ENCODE measurements around the gene DNPH1. TPM values are rescaled to one million over a fixed set of nuclear protein-coding genes. Genes with fewer than 3 reads are reported as not detected.

DNPH1 gene
- total and polyA plus RNA-seq, 2 of the 8 experiments (the other 6 are each of a cell fraction or from before 2014, with no cell fraction given) = 33.9 to 134 TPM

- CTCF ChIA-PET (ENCODE audit: partially characterized antibody) = interaction anchor here (1.3 to 2.3 kb wide), 3 partner anchors 10 to 500 kb away, joined by 3 to 8 read pairs (median 5); partner anchors contain the start of gene DNPH1
- no peak overlapping the region for H2BK15ac ChIP-seq (ENCODE audit: low read length)
- no peak overlapping the region for H3K27ac ChIP-seq (ENCODE audit: low read depth, low read length)
- no peak overlapping the region; the same call in 1 of the 2 replicates for H2BK12ac ChIP-seq (ENCODE audit: low read depth, low read length)
- no peaks in the 10 kb centered on the region for H3K79me2 ChIP-seq (ENCODE audit: control insufficient read depth in 1 of 2, insufficient read depth in 2 of 2, low read length in 2 of 2)
- H4K8ac ChIP-seq (ENCODE audit: extremely low read depth, insufficient read depth, low read length) = no peak overlapping the region
- no peaks in the 10 kb centered on the region for H3K36me3 ChIP-seq (ENCODE audit: control insufficient read depth in 2 of 4, insufficient read depth in 4 of 4, low read length in 3 of 4)
- no peak overlapping the region for H2AK5ac ChIP-seq (ENCODE audit: low read depth, low read length)
- H3K9ac ChIP-seq (replicated peaks in 1 of 4; ENCODE audit: extremely low read depth in 1 of 4, low read depth in 3 of 4, low read length in 3 of 4) = no peak overlapping the region
- peaks cover 12 to 62% (median 50%) of the 10 kb centered on the region in 4 experiments for H3K27me3 ChIP-seq (replicated peaks in 1 of 4; ENCODE audit: control insufficient read depth in 3 of 4, extremely low read depth in 1 of 4, insufficient read depth in 3 of 4, low read length in 3 of 4)
- H3K23ac ChIP-seq (ENCODE audit: insufficient read length) = no peak overlapping the region
- H4K5ac ChIP-seq (ENCODE audit: insufficient read length, low read depth, low read length) = no peak overlapping the region
- H2AFZ ChIP-seq (ENCODE audit: low read length) = no peak overlapping the region
- no peak overlapping the region for H2BK120ac ChIP-seq (replicated peaks; ENCODE audit: low read depth, low read length)
- no peak overlapping the region for H3K4me3 ChIP-seq (ENCODE audit: extremely low read depth in 1 of 4, insufficient read depth in 2 of 4, low read depth in 3 of 4, low read length in 4 of 4)
- H3K9me3 ChIP-seq (ENCODE audit: insufficient read depth in 2 of 2, low read depth in 1 of 2, low read length in 1 of 2) = no peaks in the 10 kb centered on the region
- H2BK5ac ChIP-seq (ENCODE audit: low read depth, low read length) = no peak overlapping the region
- no peak overlapping the region for H3K18ac ChIP-seq (ENCODE audit: extremely low read depth, low read length)
- 92% methylated on average over 2 of the region's 2 CpGs; no CpG with 5 or more reads in 1 of the 2 experiments for WGBS, 2 experiments (ENCODE audit: extremely low coverage in 1 of 2, insufficient coverage in 1 of 2, insufficient read length in 1 of 2, insufficient replicate concordance in 2 of 2, low coverage in 1 of 2, low lambda C conversion rate in 2 of 2, missing lambda C conversion rate in 1 of 2)
- no peak overlapping the region for H3K4ac ChIP-seq (replicated peaks; ENCODE audit: insufficient read length, low read depth, low read length)
- H3K4me2 ChIP-seq (ENCODE audit: insufficient read depth in 1 of 2, low read depth in 2 of 2, low read length in 2 of 2) = no peak overlapping the region; a peak in 1 of 4 replicates
- POLR2A ChIA-PET (ENCODE audit: partially characterized antibody) = no interaction called here
- H4K20me1 ChIP-seq (replicated peaks in 1 of 2; ENCODE audit: control insufficient read depth in 1 of 2, insufficient read depth in 2 of 2, low read length in 2 of 2) = no peaks in the 10 kb centered on the region
- H3K79me1 ChIP-seq (ENCODE audit: low read depth, low read length) = no peaks in the 10 kb centered on the region
- H4K91ac ChIP-seq (replicated peaks; ENCODE audit: insufficient read length, low read length) = no peak overlapping the region
- no peak overlapping the region for H3K14ac ChIP-seq (ENCODE audit: insufficient read length)
- H3K56ac ChIP-seq (replicated peaks; ENCODE audit: insufficient read length, low read depth, low read length) = no peak overlapping the region
- no peak for FAIRE-seq
- no peak overlapping the region for H2BK20ac ChIP-seq (ENCODE audit: low read length)
- no peak for DNase-seq (ENCODE audit: low read depth in 1 of 2, low spot score in 2 of 2)
- peaks cover 15% of the 10 kb centered on the region for H3K23me2 ChIP-seq (ENCODE audit: low read depth, low read length)
- peaks cover 7 to 43% (median 29%) of the 10 kb centered on the region in 4 experiments for H3K4me1 ChIP-seq (replicated peaks in 1 of 4; ENCODE audit: control insufficient read depth in 3 of 4, insufficient read depth in 4 of 4, low read length in 3 of 4)
Observed at GRCh38 chr6:43273707-43274106, 44.4 kb upstream of the DNPH1 start.
